Endometrial microvascular endothelial cells (primary cell): ENCODE measurements around the gene UBASH3A. TPM values are rescaled to one million over a fixed set of nuclear protein-coding genes. Genes with fewer than 3 reads are reported as not detected.

ENCODE experiments used
- in situ Hi-C: cut with HindIII; loops from 2 replicates; pipeline ENCODE4 v1.10.0; 2017; ENCODE audit warnings: low sequenced_read_pairs, low pct_unique_long_range_greater_than_20kb; ENCODE audit errors: inconsistent ontology term
- total RNA-seq: library from RNA; depleted of rRNA; stranded (reverse); fragments of >200 nt; gene quantifications from one replicate; pipeline ENCODE4 v1.2.3, GENCODE V29; 2015; ENCODE audit errors: inconsistent ontology term

Gene UBASH3A
- total RNA-seq, 1 donor from 2014 or later, result not detected

- in situ Hi-C loops, result no loop called here
Measured at GRCh38 chr21:42373196-42373907, 30.4 kb upstream of the UBASH3A start.

- in situ Hi-C loops, result no loop called here
Measured at GRCh38 chr21:42373908-42374455, 29.7 kb upstream of the UBASH3A start.

- in situ Hi-C loops, result no loop called here
Measured at GRCh38 chr21:42374457-42374856, 29.2 kb upstream of the UBASH3A start.

GRCh38 chr21:42374864-42375499 lies 28.7 kb upstream of the UBASH3A start:
- in situ Hi-C loops, result no loop called here

- in situ Hi-C loops, result no loop called here
Measured at GRCh38 chr21:42375506-42375905, 28.2 kb upstream of the UBASH3A start.

- in situ Hi-C loops, result no loop called here
Measured at GRCh38 chr21:42375966-42376337, 27.8 kb upstream of the UBASH3A start.

GRCh38 chr21:42376338-42376982 lies 27.2 kb upstream of the UBASH3A start:
- in situ Hi-C loops, result no loop called here

GRCh38 chr21:42377211-42377950 lies 26.3 kb upstream of the UBASH3A start:
- in situ Hi-C loops, result no loop called here

- in situ Hi-C loops, result no loop called here
Measured at GRCh38 chr21:42377951-42378340, 25.8 kb upstream of the UBASH3A start.

- in situ Hi-C loops, result no loop called here
Measured at GRCh38 chr21:42378418-42378817, 25.3 kb upstream of the UBASH3A start.

- in situ Hi-C loops, result no loop called here
Measured at GRCh38 chr21:42379426-42380215, 24.1 kb upstream of the UBASH3A start.

GRCh38 chr21:42381347-42381984 lies 22.2 kb upstream of the UBASH3A start:
- in situ Hi-C loops, result no loop called here

GRCh38 chr21:42382915-42383314 lies 20.8 kb upstream of the UBASH3A start:
- in situ Hi-C loops, result no loop called here

- in situ Hi-C loops, result no loop called here
Measured at GRCh38 chr21:42383331-42383730, 20.4 kb upstream of the UBASH3A start.

- in situ Hi-C loops, result no loop called here
Measured at GRCh38 chr21:42384156-42384945, 19.4 kb upstream of the UBASH3A start.

GRCh38 chr21:42384989-42385388 lies 18.7 kb upstream of the UBASH3A start:
- in situ Hi-C loops, result no loop called here

- in situ Hi-C loops, result no loop called here
Measured at GRCh38 chr21:42385619-42386018, 18.1 kb upstream of the UBASH3A start.
